Measurements from ENCODE around the gene SEC24C.

SEC24C gene

DNA sequence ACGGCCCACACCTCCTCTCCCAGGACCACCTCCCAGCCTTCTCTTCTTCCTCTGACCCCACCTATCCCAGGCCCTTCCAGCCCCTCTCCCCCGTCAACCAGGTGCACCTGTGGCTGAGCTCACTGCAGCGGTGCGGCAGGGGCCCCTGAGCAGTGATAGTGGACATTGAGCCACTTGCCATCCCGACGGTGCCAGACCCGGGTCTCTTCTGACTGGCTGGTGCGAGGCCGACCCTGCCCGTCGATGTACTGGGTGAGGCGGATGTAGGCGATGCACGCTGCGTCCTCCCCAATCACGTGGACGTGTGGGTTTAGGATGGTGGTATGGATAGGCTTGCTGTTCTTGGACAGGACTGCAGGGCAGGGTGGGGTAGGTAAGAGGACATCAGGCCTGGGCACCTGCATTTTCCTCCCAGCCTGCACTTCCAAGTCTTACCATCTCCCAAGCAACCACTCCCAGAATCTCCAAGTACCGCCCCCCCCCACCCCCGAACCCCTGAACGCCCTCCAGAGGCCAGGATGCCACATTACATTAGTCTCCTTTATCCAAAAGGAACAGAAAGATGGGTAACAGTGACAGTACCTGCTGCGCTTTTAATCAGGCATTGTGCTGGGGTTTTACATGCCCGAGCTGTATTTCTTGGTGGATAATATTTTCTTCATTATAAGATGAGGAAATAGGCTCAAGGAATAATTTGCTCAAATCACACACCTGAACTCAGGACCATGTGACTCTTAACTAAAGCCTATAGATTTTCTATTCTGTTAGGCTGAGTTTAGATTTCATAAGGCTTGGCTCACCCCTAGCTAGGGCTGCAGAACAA lies 70.9 kb downstream of the SEC24C start:
- DNase-seq, result no peak

DNA sequence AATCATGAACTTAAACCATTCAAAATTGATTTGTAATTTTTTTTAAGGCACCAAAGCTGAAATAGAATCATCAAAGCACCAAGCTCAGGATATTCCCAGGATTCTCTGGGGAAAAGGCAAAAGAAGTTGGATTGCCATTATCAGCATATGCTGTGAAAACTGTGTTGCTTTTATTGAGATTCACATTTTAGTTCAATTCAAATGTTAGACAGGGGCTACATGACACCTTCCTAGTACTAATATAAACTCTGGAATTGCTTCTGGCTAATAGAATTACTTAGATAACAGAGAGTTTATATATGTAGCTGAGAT lies 71.5 kb downstream of the SEC24C start:
- DNase-seq, result no peak

DNA sequence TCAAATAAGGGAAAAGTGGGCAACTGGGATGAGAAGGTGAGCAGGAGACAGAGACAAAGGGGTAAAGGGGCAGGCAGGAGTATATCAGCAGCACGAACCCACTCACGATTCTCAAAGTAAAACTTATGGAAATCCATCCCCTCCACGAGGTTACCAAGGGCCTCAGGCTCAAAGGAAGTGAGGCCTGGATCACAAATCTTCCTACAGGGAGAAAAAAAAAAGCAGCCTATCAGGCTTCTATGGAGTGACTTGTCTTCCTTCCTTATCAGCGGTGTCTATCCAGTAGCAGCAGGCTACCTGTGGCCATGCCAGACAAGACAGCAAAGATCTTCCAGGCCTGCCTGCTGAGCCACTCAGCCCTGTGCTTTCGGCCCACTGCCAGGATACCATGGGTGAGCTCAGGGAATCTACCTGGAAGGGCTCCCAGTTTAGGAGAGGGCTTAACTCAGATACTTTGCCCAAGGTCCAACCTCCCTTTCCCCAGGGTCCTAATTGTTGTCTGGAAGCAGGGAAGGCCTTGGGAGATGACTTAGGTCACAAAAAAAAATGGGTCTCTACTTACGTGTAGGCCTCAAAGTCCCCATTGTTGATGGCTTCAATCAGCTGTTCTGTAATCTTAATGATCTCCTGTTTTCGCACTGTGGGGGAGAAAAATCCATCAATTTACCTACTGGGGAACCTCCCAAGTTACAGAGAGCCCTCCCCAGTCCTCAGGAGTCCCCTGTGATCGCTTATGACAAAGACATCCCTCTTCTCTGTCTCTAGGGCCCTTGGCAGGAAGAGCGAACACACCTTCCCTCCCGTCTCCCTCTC lies 73.0 kb downstream of the SEC24C start:
- DNase-seq, result no peak

DNA sequence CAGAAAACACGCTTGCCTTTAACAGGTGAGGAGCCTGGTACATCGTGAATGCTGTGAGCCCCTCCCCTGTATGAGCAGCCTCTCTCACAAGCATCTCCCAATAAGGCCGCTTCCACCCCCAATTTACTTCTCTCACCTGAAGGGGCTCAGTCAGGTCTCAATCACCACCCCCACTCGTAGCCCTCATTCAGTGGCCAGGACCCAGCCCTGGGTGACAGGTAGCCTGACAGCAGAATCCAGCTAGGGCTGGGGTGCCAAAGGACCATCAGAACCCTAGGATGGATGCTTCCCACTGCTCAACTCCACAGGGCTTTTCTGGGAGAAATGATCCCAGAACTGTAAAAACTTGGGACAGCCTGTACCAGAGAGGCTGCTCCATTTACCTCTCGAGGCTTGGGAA lies 73.7 kb downstream of the SEC24C start:
- no peak for DNase-seq

DNA sequence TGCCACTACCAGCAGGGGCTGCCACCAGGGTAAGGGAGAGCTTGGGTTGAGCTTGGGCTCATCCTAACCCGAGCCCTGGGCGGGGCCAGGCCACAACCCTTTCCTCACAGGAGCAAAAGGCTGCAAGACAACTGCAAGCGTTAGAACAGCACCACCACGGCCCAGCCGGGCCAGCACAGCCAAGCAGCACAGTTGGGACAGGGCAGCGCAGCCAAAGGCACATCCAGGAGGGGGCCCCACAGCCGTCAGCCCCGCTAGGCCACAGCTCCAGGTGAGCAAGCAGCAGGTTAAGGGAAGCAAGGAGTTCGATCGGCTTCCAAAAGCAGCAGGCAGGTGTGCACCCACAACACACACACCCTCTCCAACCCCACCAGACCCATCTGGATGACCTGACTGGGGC lies 74.2 kb downstream of the SEC24C start:
- DNase-seq, result no peak

DNA sequence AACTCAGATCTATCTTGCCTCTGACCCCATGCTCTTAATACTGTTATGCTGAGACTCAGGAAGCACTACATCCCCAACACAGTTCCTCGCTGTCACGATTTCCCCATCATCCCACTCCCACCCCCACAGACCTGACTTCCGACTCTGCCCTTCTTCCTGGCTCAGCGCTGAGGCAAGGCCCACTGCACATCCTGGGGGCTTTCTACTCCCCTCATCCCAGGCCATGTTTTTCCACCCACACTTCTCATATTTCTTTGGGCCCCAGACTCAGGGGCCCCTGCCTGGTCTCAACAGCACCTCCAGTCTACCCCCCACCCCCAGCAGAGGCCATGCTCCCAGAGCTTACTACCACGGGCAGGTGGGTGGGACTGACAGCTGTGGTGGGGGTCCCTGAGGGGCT lies 74.9 kb downstream of the SEC24C start:
- no peak for DNase-seq

DNA sequence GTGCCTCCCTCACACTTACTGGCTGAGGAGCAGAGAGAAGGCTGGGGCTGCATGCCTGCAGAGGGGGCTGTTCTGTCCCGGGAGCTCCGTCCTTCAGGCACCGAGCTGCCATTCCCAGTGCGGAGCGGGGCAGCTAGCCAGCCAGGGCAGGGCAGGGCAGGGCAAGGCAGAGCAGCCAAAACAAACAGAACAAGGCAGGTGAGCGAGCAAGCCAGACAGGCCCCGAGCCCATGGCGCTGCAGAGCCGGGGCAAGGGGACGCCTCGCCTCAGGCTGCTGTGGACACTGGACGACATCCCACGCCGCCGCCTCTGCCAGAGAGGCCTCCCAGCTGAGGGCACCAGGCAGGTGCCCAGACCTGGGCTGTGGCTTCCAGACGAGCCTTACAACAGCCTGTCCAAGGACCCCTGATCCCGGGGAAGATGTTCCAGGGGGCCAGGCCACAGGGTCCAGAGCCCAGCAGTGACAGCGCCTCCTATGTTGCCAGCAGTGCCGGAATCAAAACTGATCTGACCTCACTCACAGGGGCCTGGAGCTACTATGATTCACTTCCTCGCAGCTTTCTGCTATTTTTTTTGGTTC lies 75.4 kb downstream of the SEC24C start:
- no peak for DNase-seq
